ENCODE results near the gene OPRM1. TPM values are rescaled to one million over a fixed set of nuclear protein-coding genes. Genes with fewer than 3 reads are reported as not detected.
"Not testable (repeated sequence)": the region's sequence is repeated elsewhere in the genome, so short reads cannot be mapped to it uniquely, and the experiment has no call there.

The OPRM1 gene
- total RNA-seq, 1 donor: under 0.01 TPM

DNA sequence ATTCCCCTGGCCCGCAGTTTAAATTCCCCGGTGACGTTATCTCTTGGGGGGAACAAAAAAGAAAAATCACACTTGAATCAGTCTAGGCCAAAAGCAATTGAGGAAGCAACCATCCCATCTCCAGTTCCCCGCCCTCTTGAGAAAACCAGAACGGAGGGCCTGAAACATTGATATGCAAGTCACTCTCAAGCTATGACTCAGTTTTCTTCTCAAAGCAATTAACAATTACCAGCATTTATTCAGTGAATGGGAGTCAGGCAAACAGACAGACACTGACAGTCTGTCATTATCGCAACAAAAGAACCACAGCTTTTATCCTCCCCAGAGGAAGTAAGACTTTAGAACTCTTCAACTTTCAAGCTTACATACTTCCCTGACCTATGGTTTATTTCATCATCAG lies 100.9 kb downstream of the OPRM1 start:
- peak in 1 of 3 donors; percentile 39 for DNase-seq (ENCODE audit: low read depth in 2 of 3, low spot score in 2 of 3)

DNA sequence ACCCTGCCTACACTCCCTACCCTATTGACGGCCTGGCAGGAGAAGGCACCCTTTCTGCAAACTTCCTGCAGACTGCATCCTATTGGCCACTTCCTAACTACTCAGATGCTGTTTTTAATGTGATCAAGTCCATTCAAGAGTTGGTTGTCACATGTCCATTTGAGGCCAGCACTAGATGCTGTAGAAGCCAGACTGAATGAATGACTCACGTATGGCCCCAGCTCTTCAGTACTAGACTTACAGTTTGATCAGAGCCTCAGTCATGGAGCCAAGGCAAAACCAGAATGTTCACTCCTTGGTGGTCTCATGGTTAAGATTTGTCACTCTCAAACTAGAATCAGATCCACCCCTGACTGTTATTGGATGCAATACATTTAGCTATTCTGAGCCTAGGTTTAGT lies 101.7 kb downstream of the OPRM1 start:
- DNase-seq (ENCODE audit: low read depth in 2 of 3, low spot score in 2 of 3): no peak

DNA sequence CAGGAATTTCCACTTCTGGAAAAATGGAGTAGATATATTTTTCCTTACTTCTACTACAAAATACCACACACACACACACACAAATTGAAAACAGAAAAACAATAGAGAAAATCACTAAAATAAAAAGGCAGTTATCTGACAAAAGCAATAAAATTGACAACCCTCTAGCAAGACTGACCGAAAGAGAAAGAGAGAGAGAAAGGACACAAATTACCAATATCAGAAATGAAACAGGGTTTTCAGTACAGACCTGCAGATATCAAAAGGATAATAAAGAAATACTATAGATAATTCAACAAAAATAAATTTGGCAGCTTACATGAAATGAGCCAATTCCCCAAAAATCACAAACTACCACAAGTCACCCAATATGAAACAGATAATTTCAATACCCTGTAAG lies 104.7 kb downstream of the OPRM1 start:
- DNase-seq (ENCODE audit: low read depth in 2 of 3, low spot score in 2 of 3): no peak

DNA sequence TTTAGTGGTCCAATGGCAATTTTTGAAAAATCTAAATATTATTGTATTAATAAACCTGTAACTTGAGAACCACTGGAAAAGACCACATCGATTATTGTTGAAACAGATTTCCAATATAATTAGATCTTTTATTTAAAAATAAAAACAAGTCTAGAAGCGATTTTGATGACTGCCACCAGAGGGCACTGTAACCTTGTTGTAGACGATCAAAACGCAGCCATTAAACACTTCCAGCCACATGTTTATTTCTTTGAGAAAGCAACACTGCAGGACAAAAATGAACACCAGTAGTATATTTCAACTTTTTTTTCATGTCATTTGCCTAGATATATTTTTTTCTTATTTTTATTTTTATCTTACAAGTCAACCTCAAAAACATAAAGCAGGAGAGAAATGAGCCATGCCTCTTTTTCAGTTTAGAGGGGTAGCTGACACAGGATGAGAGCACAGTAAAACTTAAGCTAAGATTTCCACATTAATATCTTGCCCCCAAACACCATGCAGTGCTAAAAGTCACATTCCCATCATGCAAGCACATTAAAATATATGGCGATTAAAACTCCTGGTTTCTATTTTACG lies 115.4 kb downstream of the OPRM1 start:
- DNase-seq (ENCODE audit: low read depth in 2 of 3, low spot score in 2 of 3): peak; percentile 53 to 83 (median 61)

DNA sequence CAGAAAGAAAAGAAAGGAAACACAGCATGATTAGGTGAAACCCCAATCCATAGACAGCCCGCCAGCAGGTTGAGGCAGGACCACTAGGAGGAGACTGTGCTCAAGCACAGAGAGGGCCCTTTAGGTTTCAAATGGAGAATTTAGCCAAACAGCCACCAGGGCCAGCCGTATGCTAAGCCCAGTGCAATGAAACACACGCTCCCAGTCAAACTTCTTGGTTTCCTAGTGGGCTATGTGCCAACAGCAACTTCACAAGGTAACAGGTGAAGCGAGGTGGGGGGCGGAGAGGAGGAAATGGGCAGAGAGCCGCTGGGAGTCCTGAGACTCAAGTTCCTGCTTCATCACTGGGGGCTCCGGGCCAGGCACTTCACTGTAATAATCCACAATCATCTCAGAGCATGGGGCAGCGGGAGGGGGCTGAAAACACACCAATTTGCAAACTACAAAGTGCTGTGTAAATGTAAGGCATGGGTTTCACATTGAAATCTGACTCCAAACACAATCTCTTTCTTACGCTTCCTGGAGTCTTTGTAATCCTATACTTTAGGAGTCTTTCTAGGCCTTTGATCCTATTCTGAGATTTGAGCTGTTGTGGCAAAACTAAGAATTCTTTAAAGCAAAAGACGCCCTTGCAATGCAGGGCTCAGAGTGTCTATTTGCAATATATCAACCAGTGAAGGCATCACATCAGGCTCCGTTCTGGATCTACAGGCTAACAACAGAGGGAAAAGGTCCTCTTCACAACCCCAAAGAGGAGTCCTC lies 117.3 kb downstream of the OPRM1 start:
- DNase-seq (ENCODE audit: low read depth in 2 of 3, low spot score in 2 of 3): peak; percentile 37 to 71 (median 53)

DNA sequence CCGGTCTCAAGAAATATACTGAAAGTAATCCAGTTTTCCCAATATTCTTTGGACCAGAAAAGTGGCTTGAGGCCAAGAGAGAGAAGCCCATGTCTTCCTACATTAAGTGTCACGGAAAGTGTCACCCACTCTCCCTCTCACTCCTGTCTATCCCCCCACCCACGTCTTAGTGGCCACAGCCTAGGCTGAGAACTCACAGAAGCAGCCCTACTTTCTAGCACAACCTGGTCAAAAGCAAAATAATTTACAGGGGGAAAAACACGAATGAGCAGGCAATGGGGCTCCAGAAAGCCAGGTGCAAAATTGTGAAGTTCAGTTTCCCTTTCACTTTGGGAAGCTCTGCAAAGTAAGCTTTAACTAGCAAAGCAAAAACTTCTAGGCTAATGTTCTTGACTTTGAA lies 118.0 kb downstream of the OPRM1 start:
- peak in 2 of 3 donors; percentile 29 to 64 for DNase-seq (ENCODE audit: low read depth in 2 of 3, low spot score in 2 of 3)

DNA sequence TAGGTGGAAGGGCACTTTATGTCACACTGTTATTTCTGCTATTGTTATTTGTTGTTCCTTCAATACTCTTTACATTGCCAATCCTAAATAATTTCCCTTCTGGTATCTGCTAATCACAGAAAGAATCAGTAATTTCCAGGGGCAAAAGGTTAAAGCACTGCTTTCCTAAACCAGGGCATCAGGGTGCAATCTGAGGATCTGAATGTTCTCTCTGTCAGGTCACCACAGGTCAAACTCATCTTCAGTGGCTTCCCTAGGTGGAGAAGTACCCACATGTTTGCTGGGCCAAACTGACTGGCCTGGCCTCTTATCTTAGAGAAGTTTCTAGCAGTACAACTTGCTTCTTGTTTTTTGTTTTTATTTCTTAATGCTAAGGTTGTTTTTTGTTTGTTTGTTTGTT lies 118.7 kb downstream of the OPRM1 start:
- no peak for DNase-seq (ENCODE audit: low read depth in 2 of 3, low spot score in 2 of 3)

DNA sequence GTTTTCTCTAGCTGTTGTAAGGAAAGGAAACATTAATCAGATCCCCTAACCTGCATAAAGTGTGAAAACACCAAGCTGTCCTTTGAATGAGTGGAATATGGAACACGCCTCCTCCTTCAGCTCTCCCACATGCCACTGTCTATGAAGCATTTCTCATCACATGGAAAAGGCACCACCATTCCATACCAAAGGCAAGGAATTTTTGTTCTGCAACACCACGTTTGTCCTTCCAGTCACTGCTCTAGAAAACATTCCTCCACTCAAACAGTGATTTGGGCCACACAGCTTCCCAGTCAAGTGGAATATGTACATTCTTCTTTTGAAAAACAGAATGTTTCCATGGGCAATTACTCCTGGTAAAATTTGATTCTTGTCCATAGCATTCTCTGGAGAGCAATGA lies 120.1 kb downstream of the OPRM1 start:
- no peak for DNase-seq (ENCODE audit: low read depth in 2 of 3, low spot score in 2 of 3)

DNA sequence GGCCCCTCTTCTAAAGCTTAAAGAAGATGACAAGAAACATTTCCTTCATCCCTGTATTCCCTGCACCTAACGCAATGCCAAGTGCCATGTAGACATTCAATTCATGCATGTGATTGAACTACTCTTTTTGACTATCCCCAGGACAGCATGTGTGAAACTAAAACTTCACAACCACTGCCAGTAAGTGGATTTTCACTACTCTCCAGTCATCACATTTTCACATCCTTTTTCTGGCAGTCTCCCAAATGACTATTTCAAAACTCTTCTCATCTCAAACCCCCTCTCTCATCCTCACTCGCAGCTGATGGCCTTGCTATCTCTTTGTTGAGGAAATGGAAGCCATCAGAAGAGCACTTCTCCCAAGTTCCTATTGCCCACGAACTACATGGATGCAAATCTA lies 122.6 kb downstream of the OPRM1 start:
- DNase-seq (ENCODE audit: low read depth in 2 of 3, low spot score in 2 of 3): no peak

DNA sequence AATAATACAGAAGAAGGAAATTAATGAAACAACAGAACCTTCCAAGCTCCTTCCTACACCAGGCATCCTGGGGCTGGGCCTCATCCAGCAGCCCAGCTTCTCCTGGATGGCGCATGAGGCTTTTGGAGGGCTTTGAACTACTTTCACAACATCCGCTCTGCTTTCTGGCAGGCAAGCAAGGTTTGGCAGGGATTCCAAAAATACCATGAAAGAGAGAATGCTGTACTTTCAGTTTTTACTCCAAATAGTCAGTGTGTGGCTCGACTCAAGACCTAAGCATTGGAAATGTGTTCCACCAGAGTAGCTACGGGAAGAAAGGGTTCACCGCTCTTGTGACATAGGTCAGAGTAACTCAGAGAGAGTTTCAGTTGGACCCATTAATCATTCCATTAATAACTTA lies 125.4 kb downstream of the OPRM1 start:
- DNase-seq (ENCODE audit: low read depth in 2 of 3, low spot score in 2 of 3): no peak

DNA sequence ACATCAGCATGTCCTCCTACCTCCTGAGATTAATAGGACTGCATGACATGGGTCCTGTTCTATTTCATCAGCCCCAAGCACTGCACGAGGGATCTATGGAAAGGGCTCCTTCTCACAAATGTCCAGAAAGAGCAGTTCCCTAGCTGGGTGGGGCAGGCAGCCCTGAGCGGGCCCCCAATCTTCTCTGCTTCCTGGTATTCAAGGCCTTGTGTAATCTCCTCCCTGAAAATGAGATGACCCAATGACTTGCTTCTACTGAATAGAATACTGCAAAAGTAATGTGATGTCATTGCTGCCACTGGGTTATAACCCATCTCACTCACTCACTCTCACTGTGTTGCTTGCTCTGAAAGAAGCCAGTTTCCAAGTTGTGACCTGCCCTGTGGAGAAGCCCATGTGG lies 126.4 kb downstream of the OPRM1 start:
- DNase-seq (ENCODE audit: low read depth in 2 of 3, low spot score in 2 of 3): no peak

DNA sequence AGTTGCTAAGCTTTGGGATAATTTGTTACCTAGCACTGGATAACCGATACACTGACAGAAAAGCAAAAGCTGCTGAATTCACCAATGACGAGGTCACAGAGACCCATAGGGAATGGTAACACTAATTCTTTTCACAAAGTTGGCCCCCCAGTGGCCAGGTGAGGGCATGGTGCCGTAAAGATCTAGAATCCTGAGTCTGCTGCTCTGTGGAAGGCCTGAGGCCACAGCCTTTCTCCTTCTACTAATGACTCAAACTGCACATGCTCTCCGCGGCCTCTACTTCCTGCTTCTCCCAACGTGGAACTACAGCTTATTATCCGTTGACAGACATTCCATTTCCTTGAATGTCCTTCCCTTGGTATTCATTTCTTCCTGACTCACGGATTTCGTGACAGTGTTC lies 127.1 kb downstream of the OPRM1 start:
- DNase-seq (ENCODE audit: low read depth in 2 of 3, low spot score in 2 of 3): no peak

DNA sequence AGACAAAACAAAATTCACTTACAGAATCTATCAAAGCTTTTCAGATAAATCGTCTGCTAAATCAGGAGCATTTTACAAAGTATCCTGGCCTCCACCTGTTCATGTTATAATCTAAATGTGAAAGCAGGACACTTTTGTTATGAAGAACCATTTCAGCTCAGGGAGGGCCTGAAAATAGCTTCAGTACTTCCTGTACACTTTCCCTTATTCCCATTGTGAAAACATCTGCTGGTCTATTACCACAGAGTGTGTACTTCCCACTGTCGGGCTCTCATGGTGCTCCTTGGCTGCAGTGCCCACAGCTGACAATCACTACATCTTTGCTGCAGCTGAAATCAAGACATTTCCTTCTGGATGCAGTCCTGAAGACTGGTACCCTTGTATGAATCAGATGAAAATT lies 128.1 kb downstream of the OPRM1 start:
- DNase-seq (ENCODE audit: low read depth in 2 of 3, low spot score in 2 of 3): no peak

DNA sequence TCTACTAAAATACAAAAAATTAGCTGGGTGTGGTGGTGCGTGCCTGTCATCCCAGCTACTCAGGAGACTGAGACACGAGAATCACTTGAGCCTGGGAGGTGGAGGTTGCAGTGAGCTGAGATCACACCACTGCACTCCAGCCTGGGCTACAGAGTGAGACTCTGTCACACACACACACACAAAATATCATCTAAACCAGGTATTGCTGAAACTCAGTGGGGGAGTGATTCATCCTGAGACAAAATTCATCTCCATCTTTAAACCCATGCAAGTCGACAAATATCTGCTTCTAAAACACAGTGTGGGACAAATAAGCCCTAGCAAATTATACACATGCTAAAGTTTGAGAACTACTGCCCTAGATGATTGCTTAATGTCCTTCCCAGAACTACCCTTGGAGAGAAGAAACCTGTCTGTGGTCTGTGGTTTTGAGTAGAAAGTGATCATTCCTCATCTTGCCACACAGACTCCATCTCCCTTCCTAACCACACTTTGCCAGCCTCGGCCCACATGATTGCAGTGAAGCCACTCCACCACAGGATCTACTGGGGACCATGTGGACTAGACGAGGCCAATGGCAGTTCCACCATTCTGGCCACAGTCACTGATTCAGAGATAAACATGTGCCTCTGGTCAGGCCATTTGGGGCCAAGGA lies 130.3 kb downstream of the OPRM1 start:
- DNase-seq (ENCODE audit: low read depth in 2 of 3, low spot score in 2 of 3): peak in 1 of 3 donors; percentile 69

DNA sequence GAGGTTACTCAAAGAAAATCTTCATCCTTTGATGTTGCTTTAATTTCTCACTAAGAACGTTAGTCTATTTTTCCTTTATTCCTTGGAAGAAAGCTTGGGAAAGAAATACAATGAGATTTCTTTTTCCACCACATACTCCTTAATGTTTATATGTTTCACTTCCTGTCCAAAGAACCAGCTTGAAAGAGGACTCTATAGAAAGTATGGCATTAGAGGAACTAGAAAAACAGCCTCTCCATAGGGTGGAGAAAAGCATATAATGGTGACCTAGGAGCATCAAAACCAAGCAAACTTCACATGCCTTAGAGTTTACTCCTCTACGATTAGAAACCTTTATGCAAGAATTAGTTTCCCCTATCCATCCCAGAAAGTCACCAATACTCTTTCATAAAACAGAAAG lies 131.1 kb downstream of the OPRM1 start:
- no peak for DNase-seq (ENCODE audit: low read depth in 2 of 3, low spot score in 2 of 3)

DNA sequence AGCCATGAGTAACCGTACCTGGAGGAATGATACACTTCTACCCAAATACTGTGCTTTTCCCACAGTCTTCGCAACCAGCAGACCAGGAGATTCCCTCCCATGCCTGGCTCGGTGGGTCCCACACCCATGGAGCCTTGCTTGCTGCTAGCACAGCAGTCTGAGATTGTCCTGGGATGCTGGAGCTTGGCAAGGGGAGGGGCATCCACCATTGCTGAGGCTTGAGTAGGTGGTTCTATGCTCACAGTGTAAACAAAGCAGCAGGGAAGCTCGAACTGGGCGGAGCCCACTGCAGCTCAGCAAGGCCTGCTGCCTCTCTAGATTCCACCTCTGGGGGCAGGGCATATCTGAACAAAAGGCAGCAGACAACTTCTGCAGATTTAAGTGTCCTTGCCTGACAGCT lies 133.4 kb downstream of the OPRM1 start:
- not testable (repeated sequence) for DNase-seq (ENCODE audit: low read depth in 2 of 3, low spot score in 2 of 3)

DNA sequence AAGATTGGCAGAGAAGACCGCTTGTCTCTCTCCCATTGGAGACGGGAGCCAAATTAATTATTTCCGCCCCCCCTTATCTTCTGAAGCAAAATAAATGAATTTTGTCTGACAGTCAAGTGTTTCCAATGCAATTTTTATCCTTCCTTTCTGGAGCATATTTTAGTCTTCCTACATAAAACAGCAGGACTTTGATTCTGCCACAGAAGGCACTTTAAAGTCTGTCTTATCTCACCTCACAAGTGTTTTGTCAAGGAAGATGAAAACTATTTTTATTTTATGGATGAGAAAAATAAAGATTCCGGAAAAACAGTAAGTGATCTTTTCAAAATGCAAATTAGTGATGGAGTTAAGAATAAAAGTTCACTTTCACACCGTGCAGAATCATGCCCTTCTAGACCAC lies 140.4 kb downstream of the OPRM1 start:
- DNase-seq (ENCODE audit: low read depth in 2 of 3, low spot score in 2 of 3): no peak

DNA sequence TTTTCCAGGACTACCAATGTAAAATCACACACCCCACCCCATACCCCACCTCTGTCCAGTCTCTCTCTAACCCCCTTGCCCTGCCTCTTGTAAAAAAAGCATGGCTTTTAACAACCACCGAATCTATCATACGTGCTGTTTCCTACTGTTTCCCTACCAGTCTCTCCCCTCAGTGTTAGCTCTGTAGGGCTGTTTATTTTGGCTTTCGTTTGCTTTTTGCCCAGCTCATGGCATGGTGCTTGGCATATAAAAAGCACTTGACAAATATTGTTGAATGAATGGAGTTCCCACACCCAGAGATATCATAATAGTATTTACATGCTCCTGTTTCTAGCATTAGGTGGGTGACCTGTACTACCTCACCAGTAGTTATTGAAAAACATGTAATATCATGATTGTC lies 148.2 kb downstream of the OPRM1 start:
- no peak for DNase-seq (ENCODE audit: low read depth in 2 of 3, low spot score in 2 of 3)

DNA sequence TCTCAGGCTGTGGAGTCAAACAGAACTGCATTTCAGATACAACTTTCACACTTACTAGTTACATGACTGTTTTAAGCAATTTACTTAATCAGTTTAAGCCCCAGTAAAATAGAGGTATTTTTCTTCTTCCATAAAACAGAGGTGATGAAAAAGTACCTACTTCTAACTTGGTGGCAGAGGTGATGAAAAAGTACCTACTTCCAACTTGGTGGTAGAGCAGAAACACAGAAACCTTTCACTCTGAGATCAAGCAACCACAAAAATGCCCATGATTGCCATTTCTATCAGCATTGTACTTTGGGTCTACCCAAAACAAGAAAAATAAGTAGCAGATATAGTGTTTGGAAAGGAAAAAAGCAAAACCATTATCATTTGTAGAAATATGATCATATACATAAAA lies 148.7 kb downstream of the OPRM1 start:
- DNase-seq (ENCODE audit: low read depth in 2 of 3, low spot score in 2 of 3): no peak

DNA sequence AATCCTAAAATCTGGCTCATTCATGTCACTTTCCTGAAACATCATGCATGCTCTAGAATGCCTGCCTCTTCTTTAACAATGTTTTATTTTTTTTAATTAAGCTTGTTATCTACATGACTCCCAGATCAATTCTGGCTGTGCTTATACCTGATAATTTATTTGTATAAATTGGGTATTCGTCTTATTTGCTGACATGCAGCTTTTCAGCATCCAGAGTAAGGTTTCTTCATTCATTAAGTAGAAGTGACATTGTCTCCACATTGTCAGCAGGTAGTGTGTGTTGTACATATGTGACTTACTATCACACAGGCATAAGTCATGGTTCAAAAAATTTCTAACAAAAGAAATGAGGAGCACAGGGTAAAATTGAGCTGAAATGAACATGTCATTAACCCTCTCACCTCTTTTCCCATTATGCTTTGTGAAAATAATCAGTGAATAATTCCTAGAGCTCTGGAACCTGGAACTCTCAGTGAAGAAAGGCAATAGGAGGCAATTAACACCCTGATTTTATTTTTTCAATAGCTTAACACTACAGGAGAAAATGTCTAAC lies 157.4 kb downstream of the OPRM1 start:
- no peak for DNase-seq (ENCODE audit: low read depth in 2 of 3, low spot score in 2 of 3)

DNA sequence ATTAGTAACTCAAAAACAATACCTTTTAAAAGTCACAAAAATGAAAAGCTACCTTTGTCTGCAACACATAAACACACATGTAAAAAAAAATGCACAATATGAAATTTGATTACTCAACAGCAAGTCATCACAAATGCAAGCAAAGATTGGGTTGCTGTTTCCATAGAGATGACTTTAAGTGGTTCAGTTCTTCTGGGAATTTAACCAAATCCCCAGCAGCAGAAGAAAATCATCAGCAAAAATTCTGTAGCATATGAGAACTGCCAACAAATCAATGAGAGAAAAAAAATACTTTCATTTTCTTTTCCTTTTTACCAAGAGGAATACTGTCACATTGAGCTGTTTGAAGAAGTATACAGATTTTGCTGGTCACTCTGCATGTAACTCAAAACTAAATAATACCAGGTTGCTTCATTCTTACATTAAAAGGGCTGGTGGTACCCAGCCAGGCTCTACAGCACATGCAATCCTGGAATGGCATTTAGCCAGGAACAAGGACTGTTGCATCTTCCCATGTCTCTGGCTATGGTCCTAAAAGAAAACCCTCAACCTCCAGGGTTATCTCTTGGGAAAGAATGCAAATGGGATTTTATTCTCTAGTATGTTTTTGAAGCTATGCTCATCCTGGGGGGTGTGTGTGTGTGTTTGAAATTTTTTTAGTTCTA lies 158.3 kb downstream of the OPRM1 start:
- DNase-seq (ENCODE audit: low read depth in 2 of 3, low spot score in 2 of 3): no peak
